BLaER1 treated with 17β-estradiol and CSF1 and Interleukin-3, amounts not matched to agents 10 nM and 100 nM (cell line): ENCODE data around the gene HAT1.
A peak's percentile ranks its signal among the peaks of the same experiment; 100 is the strongest.

Experiments
- H3K27ac ChIP-seq, 11 experiments: shearing (Covaris generic); formaldehyde crosslinking; 2 replicates each; pipeline ENCODE4 v1.8.1; 2022
- H3K27me3 ChIP-seq, 11 experiments: shearing (Covaris generic); formaldehyde crosslinking; 2 replicates each; pipeline ENCODE4 v1.8.1; 2022
- H3K36me3 ChIP-seq, 11 experiments: shearing (Covaris generic); formaldehyde crosslinking; 2 replicates each; pipeline ENCODE4 v1.8.1; 2022
- H3K4me1 ChIP-seq, 10 experiments: shearing (Covaris generic); formaldehyde crosslinking; 2 replicates each; pipeline ENCODE4 v1.8.1; 2022
- H3K4me2 ChIP-seq, 11 experiments: shearing (Covaris generic); formaldehyde crosslinking; 2 replicates each; pipeline ENCODE4 v1.8.1; 2022
- H3K4me3 ChIP-seq, 10 experiments: shearing (Covaris generic); formaldehyde crosslinking; 2 replicates each; pipeline ENCODE4 v1.8.1; 2022
- H3K9ac ChIP-seq, 11 experiments: shearing (Covaris generic); formaldehyde crosslinking; 2 replicates each; pipeline ENCODE4 v1.8.1; 2022
- H3K9me3 ChIP-seq, 11 experiments: shearing (Covaris generic); formaldehyde crosslinking; replicated peaks in 1 of 11; 2 replicates each; pipeline ENCODE4 v1.8.1; 2022
- H4K20me1 ChIP-seq, 11 experiments: shearing (Covaris generic); formaldehyde crosslinking; 2 replicates each; pipeline ENCODE4 v1.8.1; 2022
- Cebpa-rat ChIP-seq, 11 experiments: shearing (Covaris generic); IDR thresholded peaks; 2 replicates each; pipeline ENCODE4 v1.8.1; 2022

Gene HAT1

DNA sequence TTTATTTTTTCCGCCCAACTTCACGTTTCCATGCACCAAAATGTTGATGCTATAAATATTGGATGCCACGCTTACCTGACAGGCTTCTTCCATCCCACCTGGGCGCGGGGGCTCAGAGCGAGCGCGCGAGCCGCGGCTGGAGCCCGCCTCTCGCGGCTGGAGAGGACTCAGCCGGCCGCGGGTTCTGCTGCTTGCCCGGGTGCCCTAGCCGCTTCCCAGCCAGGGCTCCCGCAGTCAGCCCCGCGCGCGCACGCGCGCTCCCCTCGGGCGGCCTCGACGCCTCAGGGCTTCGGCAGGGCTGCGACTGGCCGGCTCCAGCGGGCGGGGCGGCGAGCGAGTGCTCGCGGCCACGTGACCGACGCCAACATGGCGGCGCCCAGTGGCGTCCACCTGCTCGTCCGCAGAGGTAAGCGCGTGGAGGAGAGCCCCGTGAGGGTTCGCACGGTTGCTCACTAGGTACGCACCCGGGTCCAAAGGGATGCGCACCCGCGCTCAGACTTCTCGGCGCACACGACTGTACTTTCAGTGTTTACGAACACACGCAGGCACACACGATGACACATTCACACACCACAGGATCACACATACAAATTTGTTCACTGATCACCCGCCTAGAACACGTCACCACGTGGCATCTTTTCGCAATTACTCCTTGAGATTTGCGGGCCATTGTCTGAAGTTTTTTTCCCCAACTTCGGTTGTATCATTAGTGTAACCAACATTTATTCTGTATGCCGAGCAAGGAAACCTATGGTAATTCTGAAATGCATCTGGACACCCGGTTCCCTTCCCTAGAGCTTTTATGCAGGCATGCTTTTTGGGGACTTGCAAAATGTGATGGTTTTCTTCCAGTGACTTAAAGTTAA lies 77.6 kb downstream of the HAT1 start, which contains the start of gene METAP1D:
Gene METAP1D (plus strand): TSS at position 350 of the 866 bp plus-strand sequence. CDS start 17 bp downstream, at position 367.
- Histone ChIP-seq H3K36me3 (no peaks in the 10 kb centered on the region), H3K27ac (peak within 1 kb of the TSS in 10 of 11 experiments; percentile 44 to 87 (median 80); a peak in 20 of 22 replicates), H3K27me3 (no peaks in the 10 kb centered on the region), H3K4me2 (peak within 1 kb of the TSS; percentile 73 to 94 (median 81)), H3K9ac (peak within 1 kb of the TSS; percentile 69 to 83 (median 82)), H3K4me3 (peak within 1 kb of the TSS; percentile 64 to 82 (median 70)), H4K20me1 (no peaks in the 10 kb centered on the region), H3K9me3 (no peaks in the 10 kb centered on the region), H3K4me1 (peaks cover 17 to 33% (median 20%) of the 10 kb centered on the region in 10 experiments; a peak in 19 of 20 replicates)
- TF ChIP-seq Cebpa-rat (IDR thresholded peaks at IDR 0.05) = no peak

DNA sequence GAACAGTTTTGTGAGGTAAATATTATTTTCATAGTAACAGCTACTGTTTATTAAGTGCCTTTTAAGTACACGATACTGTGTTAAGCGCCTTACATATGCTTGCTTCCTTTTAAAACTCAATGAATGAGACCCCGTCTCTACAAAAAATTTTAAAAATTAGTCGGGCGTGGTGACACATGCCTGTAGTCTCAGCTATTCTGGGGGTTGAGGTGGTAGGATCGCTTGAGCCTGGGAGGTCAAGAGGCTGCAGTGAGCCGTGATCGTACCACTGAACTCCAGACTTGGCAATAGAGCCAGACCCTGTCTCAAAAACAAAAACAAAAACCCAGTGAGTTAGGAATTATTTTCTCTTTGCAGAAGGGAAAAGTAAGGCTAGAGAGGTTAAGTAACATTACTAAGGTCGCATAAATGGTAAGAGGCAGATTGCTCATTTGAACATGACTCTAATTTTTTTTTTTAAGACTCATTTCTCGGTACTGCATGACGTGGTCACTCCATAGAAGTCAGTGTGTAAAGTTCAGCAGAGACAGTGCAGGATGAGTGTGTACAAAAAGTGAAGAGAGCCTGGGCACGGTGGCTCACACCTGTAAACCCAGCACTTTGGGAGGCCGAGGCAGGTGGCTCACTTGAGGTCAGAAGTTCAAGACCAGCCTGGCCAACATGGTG lies 78.6 kb downstream of the HAT1 start:
- no peak for TF ChIP-seq Cebpa-rat (IDR thresholded peaks at IDR 0.05)
- H3K4me2 ChIP-seq = peak overlapping the region; percentile 73 to 94 (median 81)
- no peaks in the 10 kb centered on the region for H4K20me1 ChIP-seq
- peak overlapping the region in 10 of 11 experiments; percentile 69 to 83 (median 82); a peak in 16 of 22 replicates for H3K9ac ChIP-seq
- H3K4me3 ChIP-seq = peak overlapping the region in 9 of 10 experiments; percentile 66 to 82 (median 71); a peak in 17 of 20 replicates
- peak overlapping the region in 9 of 11 experiments; percentile 70 to 87 (median 80); a peak in 17 of 22 replicates for H3K27ac ChIP-seq
- H3K27me3 ChIP-seq = no peaks in the 10 kb centered on the region
- no peaks in the 10 kb centered on the region for H3K9me3 ChIP-seq
- no peaks in the 10 kb centered on the region for H3K36me3 ChIP-seq
- peaks cover 19 to 34% (median 20%) of the 10 kb centered on the region in 10 experiments; a peak in 19 of 20 replicates for H3K4me1 ChIP-seq

DNA sequence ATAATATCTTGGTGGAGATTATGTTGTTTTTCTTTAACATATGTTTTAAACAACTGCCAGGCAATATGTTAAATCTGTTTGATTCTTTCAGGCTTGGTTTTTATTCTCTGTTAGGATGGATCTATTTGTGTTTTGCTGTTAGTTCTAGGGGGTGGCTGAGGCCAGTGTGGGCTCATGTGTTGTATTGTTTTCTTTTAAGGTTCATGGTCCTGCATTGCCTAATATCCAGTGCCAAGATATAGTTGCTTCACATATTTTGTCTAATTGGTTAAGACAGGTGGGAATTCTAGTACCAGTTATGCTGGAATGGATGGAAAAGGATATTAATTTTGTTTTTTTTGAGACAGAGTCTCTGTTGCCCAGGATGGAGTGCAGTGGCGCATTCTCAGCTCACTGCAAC lies 85.1 kb downstream of the HAT1 start:
- no peak overlapping the region for H3K9ac ChIP-seq
- no peaks in the 10 kb centered on the region for H4K20me1 ChIP-seq
- H3K4me2 ChIP-seq = no peak overlapping the region
- H3K9me3 ChIP-seq = peaks cover 0 to 23% (median 4%) of the 10 kb centered on the region in 11 experiments; a peak in 6 of 22 replicates
- peaks cover 20 to 42% (median 25%) of the 10 kb centered on the region in 10 experiments for H3K4me1 ChIP-seq
- no peak overlapping the region for H3K27ac ChIP-seq
- H3K4me3 ChIP-seq = no peak overlapping the region
- peaks cover 0 to 4% (median 0%) of the 10 kb centered on the region in 11 experiments; a peak in 2 of 22 replicates for H3K36me3 ChIP-seq
- no peaks in the 10 kb centered on the region for H3K27me3 ChIP-seq
- no peak for TF ChIP-seq Cebpa-rat (IDR thresholded peaks at IDR 0.05)

DNA sequence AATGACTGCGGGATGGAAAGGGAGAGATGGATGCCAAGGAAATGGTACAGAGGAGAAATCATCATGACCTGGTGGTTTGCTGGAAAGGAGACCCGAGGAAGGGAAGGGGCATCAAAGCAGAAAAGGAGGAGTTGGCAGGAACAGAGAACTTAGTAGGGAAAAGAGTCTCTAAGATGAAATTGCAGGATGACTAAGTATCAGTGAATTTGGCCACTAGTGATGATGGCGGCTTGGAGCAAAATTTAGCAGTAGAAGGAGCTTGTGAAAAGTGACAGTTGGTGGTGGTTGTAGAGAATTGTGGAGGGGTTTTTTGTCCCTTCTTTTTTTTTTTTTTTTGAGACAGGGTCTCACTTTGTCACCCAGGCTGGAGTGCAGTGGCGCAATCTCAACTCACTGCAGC lies 87.6 kb downstream of the HAT1 start:
- Histone ChIP-seq H3K4me1 (peaks cover 40 to 60% (median 46%) of the 10 kb centered on the region in 10 experiments), H3K9me3 (peaks cover 0 to 23% (median 4%) of the 10 kb centered on the region in 11 experiments; a peak in 6 of 22 replicates), H3K27ac (peak overlapping the region in 6 of 11 experiments; percentile 78 to 91 (median 88); a peak in 10 of 22 replicates), H3K36me3 (peaks cover 0 to 4% (median 0%) of the 10 kb centered on the region in 11 experiments; a peak in 2 of 22 replicates), H3K4me2 (peak overlapping the region in 6 of 11 experiments; percentile 13 to 92 (median 83); a peak in 6 of 22 replicates), H3K9ac (no peak overlapping the region), H3K4me3 (no peak overlapping the region), H3K27me3 (no peaks in the 10 kb centered on the region), H4K20me1 (no peaks in the 10 kb centered on the region)
- TF ChIP-seq Cebpa-rat (IDR thresholded peaks at IDR 0.05) = no peak

DNA sequence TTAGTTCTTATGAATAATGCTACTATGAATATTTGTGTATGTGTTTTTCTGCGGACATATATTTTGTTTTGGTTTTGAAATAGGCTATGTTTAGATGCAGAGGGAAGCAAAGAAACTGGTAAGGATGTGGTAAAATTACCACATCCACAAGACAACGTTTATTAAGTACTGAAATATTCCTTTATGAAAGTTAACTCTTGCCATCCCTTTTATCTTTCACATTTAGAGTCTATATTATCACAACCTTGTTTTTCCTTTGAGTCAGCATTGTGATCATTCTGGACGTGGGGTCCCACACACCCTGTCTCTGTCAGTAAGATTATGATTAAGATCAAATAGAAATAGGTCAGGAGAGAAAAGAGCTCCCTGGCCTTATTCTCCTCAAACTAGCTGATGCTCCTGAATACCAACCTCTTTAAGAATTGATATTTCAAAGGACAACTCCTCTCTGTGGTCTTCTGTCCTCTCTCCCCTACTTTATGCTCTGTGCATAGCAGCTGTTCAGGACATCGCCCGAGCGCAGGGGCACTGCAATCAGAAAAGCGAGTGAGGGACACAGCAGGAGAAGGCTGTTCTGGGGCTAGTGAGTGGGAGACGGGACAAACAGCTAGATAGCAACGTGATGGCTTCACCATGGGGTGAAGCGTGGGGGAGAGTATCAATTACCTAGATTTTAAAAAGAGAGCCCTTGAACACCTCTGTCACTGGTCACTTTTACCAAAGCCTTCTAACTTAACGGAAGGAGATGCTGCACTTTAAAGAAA lies 89.7 kb downstream of the HAT1 start:
- no peaks in the 10 kb centered on the region for H4K20me1 ChIP-seq
- H3K9ac ChIP-seq = peak overlapping the region in 10 of 11 experiments; percentile 4 to 81 (median 75); a peak in 19 of 22 replicates
- peak overlapping the region; percentile 56 to 92 (median 83) for H3K4me2 ChIP-seq
- peak overlapping the region in 9 of 10 experiments; percentile 2 to 45 (median 33); a peak in 11 of 20 replicates for H3K4me3 ChIP-seq
- no peaks in the 10 kb centered on the region for H3K27me3 ChIP-seq
- TF ChIP-seq Cebpa-rat (IDR thresholded peaks at IDR 0.05) = peak in 2 of 11 experiments; percentile 39 to 51; a peak in 2 of 22 replicates
- peak overlapping the region in 10 of 11 experiments; percentile 48 to 91 (median 86); a peak in 20 of 22 replicates for H3K27ac ChIP-seq
- H3K4me1 ChIP-seq = peaks cover 38 to 62% (median 51%) of the 10 kb centered on the region in 10 experiments
- H3K36me3 ChIP-seq = peaks cover 0 to 4% (median 0%) of the 10 kb centered on the region in 11 experiments; a peak in 2 of 22 replicates
- peaks cover 0 to 23% (median 4%) of the 10 kb centered on the region in 11 experiments; a peak in 6 of 22 replicates for H3K9me3 ChIP-seq

DNA sequence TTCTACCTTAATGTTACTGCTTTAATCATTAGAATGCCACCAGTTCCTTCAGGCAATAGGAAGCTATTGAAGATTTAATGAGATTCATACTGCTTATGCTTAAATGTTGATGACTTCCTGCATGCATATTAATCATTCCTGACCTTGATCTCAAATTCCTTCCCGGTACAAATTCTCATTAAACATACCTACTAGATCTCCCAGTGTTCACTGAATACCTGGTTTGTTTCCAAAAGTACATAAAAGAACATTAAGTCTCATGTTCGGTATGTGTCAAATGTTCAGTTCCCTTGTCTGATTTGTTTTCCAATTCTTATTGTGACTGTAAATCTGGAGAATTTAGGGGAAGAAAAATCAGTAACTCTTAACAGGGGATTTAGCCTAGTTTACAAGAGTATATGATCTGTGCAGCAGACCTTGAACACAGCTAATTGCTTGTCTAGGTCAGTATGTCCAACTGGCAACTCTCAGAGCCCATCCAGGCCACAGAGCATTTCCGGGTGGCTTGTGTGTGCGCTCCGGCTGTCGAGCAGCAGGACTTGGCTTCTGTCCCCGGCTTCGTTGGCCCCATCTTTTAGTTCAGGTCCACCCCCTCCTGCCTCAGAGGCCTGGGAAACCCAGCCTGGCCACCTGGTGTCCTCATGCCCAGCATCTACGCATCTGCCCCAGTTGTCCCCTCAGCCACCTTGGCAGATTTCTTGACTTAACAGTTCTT lies 90.6 kb downstream of the HAT1 start:
- Histone ChIP-seq H3K36me3 (peaks cover 0 to 4% (median 0%) of the 10 kb centered on the region in 11 experiments; a peak in 2 of 22 replicates), H3K4me1 (peaks cover 38 to 66% (median 55%) of the 10 kb centered on the region in 10 experiments), H3K4me3 (peak overlapping the region in 5 of 10 experiments; percentile 32 to 45 (median 40); a peak in 5 of 20 replicates), H4K20me1 (no peaks in the 10 kb centered on the region), H3K9me3 (peaks cover 0 to 23% (median 4%) of the 10 kb centered on the region in 11 experiments; a peak in 6 of 22 replicates), H3K9ac (peak overlapping the region in 10 of 11 experiments; percentile 4 to 81 (median 75); a peak in 19 of 22 replicates), H3K4me2 (peak overlapping the region; percentile 56 to 92 (median 83)), H3K27ac (peak overlapping the region in 9 of 11 experiments; percentile 71 to 91 (median 86); a peak in 19 of 22 replicates), H3K27me3 (no peaks in the 10 kb centered on the region)
- no peak for TF ChIP-seq Cebpa-rat (IDR thresholded peaks at IDR 0.05)

DNA sequence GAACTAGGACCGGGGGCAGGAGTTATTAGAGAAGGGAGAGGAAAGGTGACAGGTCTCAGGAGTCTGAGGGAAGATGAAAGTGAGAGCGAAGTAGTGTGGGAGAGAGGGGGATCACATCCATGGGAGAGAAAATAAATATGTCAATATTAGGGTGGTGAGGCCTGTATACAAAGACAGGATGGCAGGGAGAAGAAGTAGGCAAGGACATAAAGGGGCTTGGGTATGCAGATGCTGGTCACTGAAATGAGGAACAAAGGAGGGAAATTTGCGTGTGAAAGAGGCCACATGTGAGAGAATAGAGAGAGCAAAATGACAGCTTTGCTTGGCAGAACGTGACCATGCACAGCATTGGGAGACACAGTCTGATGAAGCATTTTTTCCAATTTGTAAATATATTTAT lies 91.1 kb downstream of the HAT1 start:
- no peak overlapping the region for H3K4me3 ChIP-seq
- TF ChIP-seq Cebpa-rat (IDR thresholded peaks at IDR 0.05) = no peak
- H3K9me3 ChIP-seq = peaks cover 0 to 23% (median 4%) of the 10 kb centered on the region in 11 experiments; a peak in 6 of 22 replicates
- H3K27me3 ChIP-seq = no peaks in the 10 kb centered on the region
- peak overlapping the region in 9 of 11 experiments; percentile 64 to 81 (median 75); a peak in 17 of 22 replicates for H3K9ac ChIP-seq
- H3K4me2 ChIP-seq = peak overlapping the region; percentile 56 to 92 (median 83)
- H3K27ac ChIP-seq = peak overlapping the region in 9 of 11 experiments; percentile 71 to 91 (median 86); a peak in 19 of 22 replicates
- peaks cover 43 to 71% (median 61%) of the 10 kb centered on the region in 10 experiments for H3K4me1 ChIP-seq
- H4K20me1 ChIP-seq = no peaks in the 10 kb centered on the region
- H3K36me3 ChIP-seq = peaks cover 0 to 4% (median 0%) of the 10 kb centered on the region in 11 experiments; a peak in 2 of 22 replicates
